Right atrium auricular region (tissue), 2 donors: ENCODE measurements around the gene CENPO. TPM values are rescaled to one million over a fixed set of nuclear protein-coding genes. Genes with fewer than 3 reads are reported as not detected.
"Not testable (repeated sequence)": the region's sequence is repeated elsewhere in the genome, so short reads cannot be mapped to it uniquely, and the experiment has no call there.

Experiments used
- DNase-seq: peaks from one replicate; pipeline ENCODE4 v3.0.0-alpha.2; 2019; ENCODE audit warnings: low spot score
- H3K27ac ChIP-seq, 2 donors: fragments of 200-600 bp; sonication (generic); 1 replicate in 1 of 2; 2 replicates in 1 of 2; pipeline ENCODE4 v1.5.1; 2016 to 2019
- H3K27me3 ChIP-seq, 2 donors: fragments of 200-600 bp; sonication (generic); one replicate each; pipeline versions ENCODE4 v1.5.1 to v1.6.0; 2017 to 2019
- H3K36me3 ChIP-seq: fragments of 200-600 bp; sonication (generic); one replicate; pipeline ENCODE4 v1.5.1; 2016
- H3K4me1 ChIP-seq, 2 donors: fragments of 200-600 bp; sonication (generic); one replicate each; pipeline versions ENCODE4 v1.5.1 to v1.6.0; 2017 to 2019
- H3K4me3 ChIP-seq, 2 donors: fragments of 200-600 bp; sonication (generic); 1 replicate in 1 of 2; 2 replicates in 1 of 2; pipeline ENCODE4 v1.5.1; 2017 to 2019; ENCODE audit warnings: mild to moderate bottlenecking in 1 of 2, moderate library complexity in 1 of 2
- H3K9me3 ChIP-seq, 2 donors: fragments of 200-600 bp; sonication (generic); one replicate each; pipeline ENCODE4 v1.5.1; 2019
- total RNA-seq, 2 donors: library from RNA; depleted of rRNA; stranded (reverse); fragments of >200 nt; gene quantifications; one replicate each; pipeline ENCODE4 v1.1.0, GENCODE V29; 2016
- TF ChIP-seq, protein P1 (sequence below), 2 donors: fragments of 200-600 bp; sonication (generic); IDR thresholded peaks; one replicate each; pipeline ENCODE4 v1.5.1; 2019; ENCODE audit warnings: antibody characterized with exemption in 2 of 2

Gene CENPO
- total RNA-seq, 2 donors from 2014 or later = 1.2 to 1.7 TPM

GRCh38 chr2:24787532-24787931 lies 5.7 kb upstream of the CENPO start:
- Histone ChIP-seq H3K4me1 (peaks cover 0 to 6% of the 10 kb centered on the region in 2 donors), H3K36me3 (no peaks in the 10 kb centered on the region), H3K9me3 (no peaks in the 10 kb centered on the region), H3K4me3 (no peak overlapping the region), H3K27me3 (no peaks in the 10 kb centered on the region), H3K27ac (no peak overlapping the region)
- no peak for DNase-seq
- TF ChIP-seq, protein P1, sequence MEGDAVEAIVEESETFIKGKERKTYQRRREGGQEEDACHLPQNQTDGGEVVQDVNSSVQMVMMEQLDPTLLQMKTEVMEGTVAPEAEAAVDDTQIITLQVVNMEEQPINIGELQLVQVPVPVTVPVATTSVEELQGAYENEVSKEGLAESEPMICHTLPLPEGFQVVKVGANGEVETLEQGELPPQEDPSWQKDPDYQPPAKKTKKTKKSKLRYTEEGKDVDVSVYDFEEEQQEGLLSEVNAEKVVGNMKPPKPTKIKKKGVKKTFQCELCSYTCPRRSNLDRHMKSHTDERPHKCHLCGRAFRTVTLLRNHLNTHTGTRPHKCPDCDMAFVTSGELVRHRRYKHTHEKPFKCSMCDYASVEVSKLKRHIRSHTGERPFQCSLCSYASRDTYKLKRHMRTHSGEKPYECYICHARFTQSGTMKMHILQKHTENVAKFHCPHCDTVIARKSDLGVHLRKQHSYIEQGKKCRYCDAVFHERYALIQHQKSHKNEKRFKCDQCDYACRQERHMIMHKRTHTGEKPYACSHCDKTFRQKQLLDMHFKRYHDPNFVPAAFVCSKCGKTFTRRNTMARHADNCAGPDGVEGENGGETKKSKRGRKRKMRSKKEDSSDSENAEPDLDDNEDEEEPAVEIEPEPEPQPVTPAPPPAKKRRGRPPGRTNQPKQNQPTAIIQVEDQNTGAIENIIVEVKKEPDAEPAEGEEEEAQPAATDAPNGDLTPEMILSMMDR (IDR thresholded peaks at IDR 0.05) = no peak

- Histone ChIP-seq H3K4me1 (peaks cover 0 to 10% of the 10 kb centered on the region in 2 donors), H3K36me3 (no peaks in the 10 kb centered on the region), H3K27me3 (no peaks in the 10 kb centered on the region), H3K4me3 (no peak overlapping the region), H3K9me3 (no peaks in the 10 kb centered on the region), H3K27ac (no peak overlapping the region)
- DNase-seq = no peak
- TF ChIP-seq, protein P1 (IDR thresholded peaks at IDR 0.05) = no peak
Measured at GRCh38 chr2:24788816-24789215, 4.4 kb upstream of the CENPO start.

GRCh38 chr2:24791452-24791851 lies 1.8 kb upstream of the CENPO start:
- H3K4me3 ChIP-seq = no peak overlapping the region
- H3K9me3 ChIP-seq = no peaks in the 10 kb centered on the region
- H3K36me3 ChIP-seq = no peaks in the 10 kb centered on the region
- H3K27ac ChIP-seq = no peak overlapping the region
- no peaks in the 10 kb centered on the region for H3K27me3 ChIP-seq
- TF ChIP-seq, protein P1 (IDR thresholded peaks at IDR 0.05) = no peak
- H3K4me1 ChIP-seq = peaks cover 0 to 14% of the 10 kb centered on the region in 2 donors
- DNase-seq = no peak

- H3K27me3 ChIP-seq = no peaks in the 10 kb centered on the region
- no peaks in the 10 kb centered on the region for H3K36me3 ChIP-seq
- DNase-seq = no peak
- TF ChIP-seq, protein P1 (IDR thresholded peaks at IDR 0.05) = no peak
- H3K9me3 ChIP-seq = no peaks in the 10 kb centered on the region
- H3K4me3 ChIP-seq = peak overlapping the region; percentile 71 to 77
- peaks cover 0 to 14% of the 10 kb centered on the region in 2 donors for H3K4me1 ChIP-seq
- H3K27ac ChIP-seq = peak overlapping the region; percentile 94 to 99
Measured at GRCh38 chr2:24792542-24792873, 717 bp upstream of the CENPO start.

DNA sequence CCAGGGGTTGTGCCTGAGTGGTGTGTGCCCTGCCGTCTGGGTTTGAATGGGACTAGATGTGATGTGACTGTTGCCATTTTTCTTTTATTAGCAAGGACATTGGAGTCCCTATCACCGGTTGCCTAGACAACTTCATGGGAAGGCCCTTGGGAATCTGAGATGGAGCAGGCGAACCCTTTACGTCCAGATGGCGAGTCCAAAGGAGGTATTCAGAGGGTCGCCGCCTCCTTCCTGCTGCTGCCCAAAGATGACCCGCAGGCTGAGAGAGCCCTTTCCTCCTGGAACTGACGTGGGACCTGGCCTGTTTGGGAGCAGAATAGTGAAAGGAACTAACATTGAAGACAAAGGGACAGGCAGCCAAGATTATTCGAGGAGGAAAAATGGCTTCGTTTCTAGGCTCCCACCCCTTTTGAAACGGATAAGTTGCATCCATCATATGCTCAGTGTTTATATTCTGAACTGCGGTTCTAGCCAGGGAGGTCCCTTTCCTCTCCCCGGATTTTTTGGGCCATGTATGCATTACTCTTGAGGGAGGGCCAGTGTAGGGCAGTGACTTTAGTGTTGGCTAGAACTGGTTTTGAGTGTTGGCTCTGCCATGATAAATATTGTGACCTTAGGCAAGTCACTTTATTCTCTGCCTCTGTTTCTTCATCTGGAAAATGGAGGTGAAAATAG lies 673 bp downstream of the CENPO start:
- Histone ChIP-seq H3K4me3 (peak overlapping the region; percentile 71 to 77), H3K27ac (peak overlapping the region in 1 of 2 donors; percentile 99), H3K9me3 (no peaks in the 10 kb centered on the region), H3K36me3 (no peaks in the 10 kb centered on the region), H3K4me1 (peaks cover 0 to 14% of the 10 kb centered on the region in 2 donors), H3K27me3 (no peaks in the 10 kb centered on the region)
- DNase-seq = no peak
- TF ChIP-seq, protein P1 (IDR thresholded peaks at IDR 0.05) = no peak

DNA sequence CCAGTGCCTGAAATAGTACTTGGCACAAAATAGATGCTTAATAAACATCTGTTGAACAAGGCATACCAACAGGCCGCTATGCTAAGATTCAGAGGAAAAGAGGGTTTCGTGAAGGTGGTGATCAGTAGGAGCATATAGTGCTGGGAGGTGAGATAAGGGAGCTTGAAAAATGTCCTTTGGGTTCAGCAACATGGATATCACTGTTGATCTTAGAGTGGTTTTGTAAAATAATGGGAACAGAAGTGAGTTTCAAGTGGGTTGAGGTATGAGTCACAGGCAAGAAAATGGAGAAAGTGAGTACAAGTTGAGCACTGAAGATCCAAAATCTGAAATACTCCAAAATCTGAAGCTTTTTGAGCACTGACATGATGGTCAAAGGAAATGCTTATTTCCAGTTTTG lies 4.4 kb downstream of the CENPO start:
- H3K27ac ChIP-seq = no peak overlapping the region
- H3K4me3 ChIP-seq = no peak overlapping the region
- H3K9me3 ChIP-seq = no peaks in the 10 kb centered on the region
- TF ChIP-seq, protein P1 (IDR thresholded peaks at IDR 0.05) = no peak
- peaks cover 0 to 8% of the 10 kb centered on the region in 2 donors for H3K4me1 ChIP-seq
- DNase-seq = no peak
- no peaks in the 10 kb centered on the region for H3K36me3 ChIP-seq
- no peaks in the 10 kb centered on the region for H3K27me3 ChIP-seq

- H3K36me3 ChIP-seq, H3K9me3 ChIP-seq, DNase-seq, H3K4me1 ChIP-seq, H3K4me3 ChIP-seq, H3K27ac ChIP-seq, H3K27me3 ChIP-seq: not testable (repeated sequence)
Measured at GRCh38 chr2:24800487-24800886, 7.3 kb downstream of the CENPO start.

DNA sequence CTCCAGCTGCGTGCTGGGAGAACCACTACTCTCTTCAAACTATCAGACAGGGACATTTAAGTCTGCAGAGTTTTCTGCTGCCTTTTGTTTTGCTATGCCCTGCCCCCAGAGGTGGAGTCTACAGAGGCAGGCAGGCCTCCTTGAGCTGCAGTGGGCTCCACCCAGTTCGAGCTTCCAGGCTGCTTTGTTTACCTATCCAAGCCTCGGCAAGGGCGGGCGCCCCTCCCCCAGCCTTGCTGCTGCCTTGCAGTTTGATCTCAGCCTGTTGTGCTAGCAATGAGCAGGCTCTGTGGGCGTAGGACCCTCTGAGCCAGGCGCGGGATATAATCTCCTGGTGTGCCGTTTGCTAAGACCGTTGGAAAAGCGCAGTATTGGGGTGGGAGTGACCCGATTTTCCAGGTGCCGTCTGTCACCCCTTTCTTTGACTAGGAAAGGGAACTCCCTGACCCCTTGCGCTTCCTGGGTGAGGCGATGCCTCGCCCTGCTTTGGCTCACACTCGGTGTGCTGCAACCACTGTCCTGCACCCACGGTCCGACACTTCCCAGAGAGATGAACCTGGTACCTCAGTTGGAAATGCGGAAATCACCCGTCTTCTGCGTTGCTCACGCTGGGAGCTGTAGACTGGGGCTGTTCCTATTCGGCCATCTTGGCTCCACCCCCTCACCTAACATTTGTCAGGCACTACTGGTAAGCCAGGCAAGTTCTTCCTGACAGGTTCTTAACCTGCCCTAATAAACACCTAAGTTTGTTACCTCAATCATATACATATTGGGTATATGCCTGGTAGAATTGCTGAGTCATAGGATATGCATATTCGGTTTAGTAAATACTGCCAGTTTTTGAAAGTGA lies 12.8 kb downstream of the CENPO start:
- DNase-seq = peak; percentile 32
- H3K27me3 ChIP-seq, H3K27ac ChIP-seq, H3K4me1 ChIP-seq, H3K4me3 ChIP-seq, H3K36me3 ChIP-seq, H3K9me3 ChIP-seq: not testable (repeated sequence)
